ENCODE data around the gene TMCO6.
"Not testable (repeated sequence)": the region's sequence is repeated elsewhere in the genome, so short reads cannot be mapped to it uniquely, and the experiment has no call there.

Gene TMCO6

DNA sequence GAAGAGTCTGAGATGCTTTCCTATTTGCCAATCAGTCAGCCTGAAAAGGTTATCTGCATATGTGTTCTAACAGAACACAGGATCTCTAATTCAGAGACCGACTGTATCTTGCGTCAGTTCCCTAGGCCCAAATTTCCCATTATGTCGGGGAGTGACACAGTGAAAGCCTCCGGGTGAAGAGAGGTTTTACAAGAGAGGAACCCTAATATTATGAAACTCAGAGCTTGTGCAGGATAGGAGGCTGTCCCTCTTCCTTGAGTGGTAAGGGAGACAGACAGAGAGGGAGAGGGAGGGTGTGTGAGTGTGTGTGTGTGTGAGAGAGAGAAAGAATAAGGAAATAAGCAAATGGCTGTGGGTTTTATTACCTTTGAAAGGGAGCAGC lies 8.2 kb upstream of the TMCO6 start:
- no peak for DNase-seq

GRCh38 chr5:140631831-140632365 lies 7.4 kb upstream of the TMCO6 start:
- DNase-seq: peak; percentile 53

DNA sequence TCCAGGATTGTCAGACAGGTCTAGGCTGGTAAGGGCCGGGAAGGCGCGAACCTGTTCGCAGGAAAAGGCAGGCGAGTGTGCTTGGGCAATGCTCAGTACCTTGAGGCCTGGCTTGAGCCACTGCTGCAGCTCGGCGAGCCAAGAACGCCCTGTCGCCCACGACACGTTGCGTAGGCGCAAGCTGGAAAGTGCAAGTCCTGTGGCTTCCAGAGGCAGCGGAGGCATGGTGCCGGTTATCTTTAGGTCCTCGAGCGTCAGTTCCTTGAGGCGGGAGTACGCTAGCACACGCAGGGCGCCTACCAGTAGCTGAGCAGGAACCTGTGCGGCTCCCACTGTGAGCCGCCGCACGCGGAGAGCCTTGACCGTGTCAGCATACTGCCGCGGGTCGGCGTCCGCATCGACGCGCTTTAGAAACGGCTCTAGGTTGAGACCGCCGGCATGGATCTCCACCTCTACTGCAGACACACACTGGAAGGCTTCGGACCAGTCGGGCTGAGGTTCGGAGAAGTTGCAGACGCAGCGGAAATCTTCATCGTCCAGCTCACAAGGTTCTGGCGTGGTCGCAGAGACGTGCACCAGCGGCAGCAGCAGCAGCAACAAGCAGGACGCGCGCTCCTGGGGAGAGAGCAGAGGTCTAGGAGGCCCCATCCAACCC lies 6.8 kb upstream of the TMCO6 start:
- DNase-seq: no peak

DNA sequence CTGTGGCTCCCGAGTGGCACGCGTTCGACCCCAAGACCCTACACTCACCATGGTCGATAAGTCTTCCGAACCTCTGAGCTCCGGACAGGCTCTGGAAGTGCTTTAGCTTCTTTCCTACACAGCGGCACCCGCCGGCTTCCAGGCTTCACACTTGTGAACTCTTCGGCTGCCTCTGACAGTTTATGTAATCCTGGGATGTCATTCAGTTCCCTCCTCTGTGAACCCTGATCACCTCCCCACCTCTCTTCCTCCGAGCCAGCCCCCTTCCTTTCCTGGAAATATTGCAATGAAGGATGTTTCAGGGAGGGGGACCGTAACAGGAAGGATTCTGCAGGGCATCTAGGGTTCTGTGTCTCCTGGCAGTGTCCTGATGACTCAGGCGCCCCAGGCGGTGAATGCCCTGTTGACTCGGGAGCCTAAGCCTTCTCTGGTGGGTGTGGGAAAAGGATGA lies 6.2 kb upstream of the TMCO6 start, which contains the start of gene CD14:
CD14 (minus strand) TSS at position 155 of the 451 bp plus-strand sequence; CDS start at position 51, 104 bp downstream.
- no peak for DNase-seq

GRCh38 chr5:140633501-140633900 lies 5.8 kb upstream of the TMCO6 start:
- DNase-seq: no peak

DNA sequence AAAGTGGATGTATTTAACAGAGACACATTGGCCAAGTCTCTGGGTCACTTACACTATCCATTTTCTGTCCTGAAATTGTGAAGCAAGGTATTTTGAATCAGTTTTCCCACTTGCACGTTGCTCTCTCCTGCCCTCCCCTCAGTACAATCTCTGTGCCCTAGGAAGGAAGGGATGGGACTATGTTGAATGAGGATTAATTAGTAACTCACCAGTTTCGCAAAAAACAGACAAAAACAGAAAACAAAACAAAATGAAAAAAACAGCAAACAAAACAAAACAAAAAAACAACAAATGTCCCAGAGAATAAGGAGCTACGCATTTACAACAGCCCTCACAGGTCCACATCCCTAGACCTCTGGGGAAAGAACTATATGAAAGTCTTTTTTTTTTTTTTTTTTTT lies 5.1 kb upstream of the TMCO6 start:
- no peak for DNase-seq

DNA sequence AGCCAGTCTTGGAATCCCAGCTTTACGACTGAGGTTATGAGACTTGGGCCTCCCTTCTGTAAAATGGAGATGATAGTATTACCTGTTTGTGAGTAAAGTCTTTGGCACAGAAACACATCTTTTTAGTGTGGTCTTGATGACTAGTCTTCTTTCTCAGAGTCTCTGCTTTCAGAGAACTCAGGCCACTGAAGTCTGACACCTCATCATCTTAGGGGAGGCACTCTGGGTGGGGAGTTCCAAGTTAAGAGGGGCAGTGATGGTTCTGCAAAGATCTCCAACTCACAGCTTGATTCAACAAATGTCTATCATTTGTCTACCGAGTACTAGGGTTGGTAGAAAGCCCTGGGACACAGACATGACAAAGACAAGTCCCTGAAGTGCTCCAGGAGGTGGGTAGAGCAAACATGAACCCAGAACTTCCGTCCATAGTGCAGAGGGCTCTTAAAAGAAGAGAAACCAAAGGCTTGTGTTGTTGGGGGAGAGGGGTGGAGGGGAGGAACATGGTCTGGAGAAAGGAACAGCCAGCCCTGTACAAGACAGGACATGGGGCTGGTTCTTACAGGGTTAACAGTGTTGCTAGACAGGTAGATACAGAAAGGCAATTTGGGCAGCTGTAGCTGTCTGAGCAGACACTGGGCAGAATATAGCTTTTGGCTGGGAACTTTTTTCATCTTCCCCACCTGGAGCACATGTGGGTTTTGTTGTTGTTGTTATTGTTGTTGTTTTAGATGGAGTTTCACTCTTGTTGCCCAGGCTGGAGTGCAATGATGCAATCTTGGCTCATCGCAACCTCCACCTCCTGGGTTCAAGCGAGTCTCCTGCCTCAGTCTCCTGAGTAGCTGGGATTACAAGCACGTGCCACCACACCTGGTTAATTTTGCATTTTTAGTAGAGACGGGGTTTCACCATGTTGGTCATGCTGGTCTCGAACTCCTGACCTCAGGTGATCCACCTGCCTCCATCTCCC lies 3.7 kb upstream of the TMCO6 start:
- no peak for DNase-seq

DNA sequence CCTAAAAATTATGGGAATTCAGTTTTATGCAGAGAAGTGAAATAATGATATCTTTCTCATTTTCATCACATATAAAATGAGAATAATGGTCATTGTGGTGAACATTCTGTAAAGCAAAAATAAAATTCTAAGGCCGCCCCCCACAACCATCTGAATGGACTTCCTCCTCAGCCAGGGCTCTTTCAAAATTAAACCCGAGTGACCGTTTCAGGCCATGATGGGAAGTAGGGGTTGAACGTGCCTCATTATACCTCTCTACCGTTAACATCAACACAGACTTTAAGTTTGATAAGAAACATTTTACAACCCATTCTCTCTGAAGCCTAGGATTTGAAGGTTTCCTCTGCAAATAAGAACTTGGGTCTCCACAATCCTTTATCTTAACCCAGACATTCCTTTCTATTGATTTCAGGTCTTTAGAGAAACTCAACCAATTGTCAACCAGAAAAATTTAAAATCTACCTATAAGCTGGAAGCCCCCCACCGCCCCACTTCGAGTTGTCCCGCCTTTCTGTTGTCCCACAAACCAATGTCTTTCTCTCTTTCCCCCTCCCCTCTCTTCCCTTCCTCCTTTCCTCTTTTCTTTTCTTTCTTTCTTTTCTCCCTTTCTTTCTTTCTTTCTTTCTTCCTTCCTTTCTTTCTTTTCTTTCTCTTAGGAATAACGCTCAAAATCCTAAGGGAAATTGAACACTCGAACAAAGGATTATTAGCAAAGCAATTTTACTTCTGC lies 1.7 kb upstream of the TMCO6 start:
- DNase-seq: no peak

GRCh38 chr5:140638898-140639147 lies 428 bp upstream of the TMCO6 start:
- not testable (repeated sequence) for DNase-seq

- no peak for DNase-seq
These were observed 2.5 kb downstream of the TMCO6 start for GRCh38 chr5:140641716-140642115.

DNA sequence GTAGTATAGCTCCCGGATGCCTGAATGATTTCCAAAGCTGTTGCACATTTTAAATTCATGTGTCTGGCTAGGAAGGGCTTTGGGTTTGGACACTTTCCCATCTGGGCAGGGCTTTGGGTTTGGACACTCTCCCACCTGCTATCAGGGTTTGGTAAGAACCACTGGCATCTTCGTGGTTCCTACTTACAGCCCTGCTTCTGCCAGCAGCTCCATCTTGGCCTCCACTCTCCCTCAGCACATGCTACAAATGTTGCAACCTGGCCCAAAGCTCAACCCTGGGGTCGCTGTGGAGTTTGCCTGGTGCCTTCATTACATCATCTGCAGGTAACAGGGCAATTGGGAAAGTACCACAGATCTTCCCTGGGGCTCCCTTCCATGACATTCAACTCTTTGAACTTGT lies 3.5 kb downstream of the TMCO6 start:
- no peak for DNase-seq

DNA sequence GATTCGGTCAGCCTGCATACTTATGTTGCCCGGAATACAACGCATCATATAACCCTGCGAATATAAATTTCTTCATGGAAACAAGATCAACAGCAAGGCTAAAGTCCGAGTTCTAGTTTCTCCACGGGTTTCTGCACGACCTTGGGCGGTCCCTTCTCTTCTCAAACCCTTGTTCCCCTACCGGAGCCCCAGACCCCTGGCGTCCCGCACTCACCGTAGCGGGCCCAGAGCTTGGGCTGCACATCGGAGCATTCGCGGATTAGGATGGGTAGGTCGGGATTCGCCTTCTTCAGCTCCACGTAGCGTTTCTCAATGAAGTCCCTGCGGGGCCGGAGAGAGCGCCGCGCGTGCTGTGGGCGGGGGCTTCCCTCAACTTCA lies 7.8 kb downstream of the TMCO6 start:
- DNase-seq: no peak

DNA sequence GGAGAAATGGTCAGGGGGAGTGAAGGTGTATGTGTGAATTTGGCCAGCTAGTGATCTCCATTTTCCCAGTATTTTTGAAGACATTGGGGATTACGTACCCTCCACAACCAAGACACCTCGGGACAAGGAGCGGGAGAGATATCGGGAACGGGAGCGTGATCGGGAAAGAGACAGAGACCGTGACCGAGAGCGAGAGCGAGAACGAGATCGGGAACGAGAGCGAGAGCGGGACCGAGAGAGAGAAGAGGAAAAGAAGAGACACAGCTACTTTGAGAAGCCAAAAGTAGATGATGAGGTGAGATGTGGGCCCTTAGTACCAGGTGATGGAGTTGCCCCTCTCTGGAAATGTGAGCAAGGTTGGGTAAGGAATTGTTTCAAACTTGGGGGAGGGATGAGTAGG lies 19.6 kb downstream of the TMCO6 start:
- no peak for DNase-seq

DNA sequence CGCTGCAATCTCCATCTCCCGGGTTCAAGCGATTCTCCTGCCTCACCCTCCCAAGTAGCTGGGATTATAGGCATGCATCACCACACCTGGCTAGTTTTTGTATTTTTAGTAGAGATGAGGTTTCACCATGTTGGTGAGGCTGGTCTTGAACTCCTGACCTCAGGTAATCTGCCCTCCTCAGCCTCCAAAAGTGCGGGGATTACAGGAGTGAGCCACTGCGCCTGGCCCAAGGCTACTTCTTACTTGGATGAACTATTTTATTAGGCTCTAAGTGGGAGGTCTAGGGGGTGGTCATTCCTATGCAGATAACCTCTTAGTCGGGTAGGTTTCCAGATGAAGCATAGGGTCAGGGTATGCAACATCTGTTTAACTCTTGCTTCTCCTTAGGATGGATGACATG lies 21.1 kb downstream of the TMCO6 start:
- DNase-seq: not testable (repeated sequence)

GRCh38 chr5:140664030-140664358 lies 24.7 kb downstream of the TMCO6 start:
- DNase-seq: no peak

- DNase-seq: peak; percentile 67
These were observed 25.3 kb downstream of the TMCO6 start, which contains the start of gene WDR55 for GRCh38 chr5:140664359-140665119. Gene WDR55, plus strand, starts transcription at chr5:140664904. Its CDS starts 9 bp downstream, at chr5:140664913.

DNA sequence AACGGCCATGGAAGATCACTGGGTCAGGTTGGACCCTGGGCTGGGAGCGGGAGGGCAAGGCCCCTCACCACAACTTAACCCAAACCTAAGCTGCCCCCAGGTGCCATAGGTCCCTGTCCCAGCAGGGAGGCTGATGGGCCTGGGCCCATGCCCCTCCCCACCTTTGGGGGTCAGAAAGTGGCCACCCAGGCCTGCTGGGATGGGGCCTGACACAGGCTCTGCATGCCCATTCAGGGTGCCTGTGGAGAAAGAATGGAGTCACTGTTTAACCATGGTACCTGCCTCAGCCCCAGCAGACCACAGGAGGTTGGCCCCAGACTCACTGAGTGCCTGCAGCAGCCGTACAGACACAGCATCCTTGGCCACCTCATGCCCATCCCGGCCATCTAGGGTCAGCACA lies 31.8 kb downstream of the TMCO6 start:
- DNase-seq: not testable (repeated sequence)

DNA sequence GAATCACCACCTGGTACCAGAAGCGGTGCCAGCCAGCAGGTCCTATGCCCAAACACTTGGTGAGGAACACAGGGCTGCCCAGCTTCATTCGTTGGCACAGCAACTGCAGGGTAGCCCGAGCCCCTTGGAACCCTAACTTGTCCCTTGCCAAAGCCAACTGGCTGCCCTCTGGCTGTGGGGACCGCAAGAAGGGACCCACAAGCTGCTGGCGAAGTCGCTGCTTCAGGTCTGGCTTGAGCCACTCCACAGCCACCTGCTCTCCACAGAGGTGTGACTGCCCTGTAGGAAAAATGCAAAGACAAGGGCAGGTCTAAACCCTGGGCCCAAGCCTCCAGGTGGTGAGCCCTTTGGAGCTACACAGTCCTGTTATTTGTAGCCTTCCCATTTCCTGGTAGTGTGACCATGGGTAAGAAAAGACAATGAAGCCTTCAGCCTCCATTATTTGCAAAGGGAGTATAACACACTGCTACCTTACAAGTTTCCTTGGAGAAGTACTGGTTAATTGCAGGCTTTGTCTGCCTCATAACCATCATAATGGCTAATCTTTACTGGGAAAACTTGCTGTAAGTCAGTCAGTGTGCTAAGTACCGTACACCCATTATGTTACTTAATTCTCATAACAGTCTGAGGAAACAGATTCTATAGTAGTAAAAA lies 32.3 kb downstream of the TMCO6 start:
- DNase-seq: no peak

DNA sequence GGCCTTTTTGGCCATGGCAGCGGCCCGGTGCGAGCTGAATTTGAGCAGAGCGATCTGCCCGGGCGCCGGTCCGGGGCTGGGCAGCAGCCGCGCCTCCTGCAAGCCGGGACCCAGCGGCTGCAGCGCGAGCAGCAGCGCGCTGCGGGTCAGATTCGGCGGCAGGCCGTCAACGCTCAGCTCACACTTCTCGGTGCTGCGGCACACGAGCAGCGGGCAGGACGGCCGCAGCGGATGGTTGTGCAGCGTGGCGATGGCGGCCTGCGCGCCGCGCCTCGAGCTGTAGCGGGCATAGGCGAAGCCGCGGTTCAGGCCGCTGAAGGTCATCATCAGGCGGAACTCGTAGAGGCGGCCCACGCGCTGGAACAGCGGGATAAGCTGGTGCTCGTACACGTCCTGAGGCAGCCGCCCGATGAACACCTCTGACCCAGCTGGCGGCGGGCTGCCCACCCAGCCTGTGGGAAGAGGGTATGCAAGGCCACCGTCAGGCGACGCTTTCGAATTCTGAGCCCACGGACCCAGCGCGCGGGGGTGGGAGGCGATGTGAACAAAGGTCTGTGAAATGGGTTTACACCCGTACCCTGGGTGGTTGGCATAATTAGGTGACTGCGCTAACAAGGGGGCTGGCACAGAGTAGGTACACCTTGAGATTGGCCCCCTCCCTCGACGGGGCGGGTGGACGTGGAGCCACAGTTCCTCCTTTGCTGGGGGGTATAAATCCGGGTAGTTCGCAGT lies 33.4 kb downstream of the TMCO6 start:
- peak; percentile 16 for DNase-seq

DNA sequence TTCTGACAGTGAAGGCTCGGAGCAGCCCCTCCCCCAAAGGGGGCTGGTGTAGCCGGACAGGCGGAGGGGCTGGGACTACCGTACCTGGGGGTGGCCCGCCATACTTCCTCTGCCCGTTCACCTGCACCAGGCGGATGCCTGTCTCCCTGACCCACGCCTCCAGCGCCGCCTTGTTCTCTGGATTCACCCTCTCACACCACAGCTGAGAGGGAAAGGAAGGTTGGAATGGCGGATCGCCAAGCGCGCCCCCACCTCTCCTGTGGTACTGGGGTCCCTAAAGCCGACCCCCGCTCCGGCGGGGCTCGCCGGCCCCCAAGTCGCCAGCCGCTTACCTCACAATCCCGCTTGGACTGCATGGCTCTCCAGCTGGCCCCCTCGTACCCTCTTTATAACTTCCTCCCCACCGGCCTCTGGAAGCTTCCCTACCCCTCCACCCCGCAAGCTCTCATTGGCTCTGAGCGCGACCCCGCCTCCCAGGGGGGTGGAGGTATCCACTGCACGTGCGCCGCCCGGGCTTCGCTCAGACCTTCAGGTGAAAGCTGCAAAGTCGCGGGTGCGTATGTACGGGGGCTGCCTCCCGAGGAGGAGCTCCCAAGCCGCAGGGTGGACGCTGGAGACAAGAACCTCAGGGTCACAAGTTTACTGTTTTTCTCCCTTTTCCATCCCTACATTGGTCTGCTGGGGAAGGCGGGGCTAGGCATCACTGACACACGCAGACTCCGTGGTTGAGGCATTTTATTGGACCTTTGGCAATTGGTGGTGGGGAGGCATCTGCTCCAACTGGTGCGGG lies 34.1 kb downstream of the TMCO6 start, which contains the start of gene DND1:
DND1 (minus strand) TSS at position 390 of the 790 bp plus-strand sequence; CDS start at position 356, 34 bp downstream.
- DNase-seq: no peak

Data from NCI-H1105 (cell line).